Kidney epithelial cell (primary cell): Measurements from ENCODE around the gene TM2D1. TPM values are rescaled to one million over a fixed set of nuclear protein-coding genes. Genes with fewer than 3 reads are reported as not detected.

Experiments
- DNase-seq: peaks from one replicate; pipeline ENCODE4 v3.0.0-alpha.2; 2010; ENCODE audit warnings: low read depth
- H3K27me3 ChIP-seq: 2 replicates; pipeline ENCODE4 v1.6.0; 2011; ENCODE audit warnings: low read length; ENCODE audit not compliant: control insufficient read depth, insufficient read depth
- H3K36me3 ChIP-seq: 2 replicates; pipeline ENCODE4 v1.5.1; 2011; ENCODE audit warnings: low read length; ENCODE audit not compliant: control insufficient read depth, insufficient read depth
- H3K4me3 ChIP-seq: 2 replicates; pipeline ENCODE4 v1.5.1; 2011; ENCODE audit warnings: low read depth, mild to moderate bottlenecking, control low read depth, low read length
- total RNA-seq: library from RNA; depleted of rRNA; stranded (reverse); fragments of >200 nt; gene quantifications from 2 replicates; pipeline ENCODE4 v1.2.3, GENCODE V29; 2015
- TF ChIP-seq, protein P1 (sequence below): IDR thresholded peaks from 2 replicates; pipeline ENCODE4 v1.5.1; 2011; ENCODE audit warnings: mild to moderate bottlenecking, moderate library complexity, low read length, control low read depth, inconsistent platforms; ENCODE audit not compliant: insufficient read depth, poor library complexity, severe bottlenecking

The TM2D1 gene
- total RNA-seq, 1 donor from 2014 or later = 40.7 TPM

DNA sequence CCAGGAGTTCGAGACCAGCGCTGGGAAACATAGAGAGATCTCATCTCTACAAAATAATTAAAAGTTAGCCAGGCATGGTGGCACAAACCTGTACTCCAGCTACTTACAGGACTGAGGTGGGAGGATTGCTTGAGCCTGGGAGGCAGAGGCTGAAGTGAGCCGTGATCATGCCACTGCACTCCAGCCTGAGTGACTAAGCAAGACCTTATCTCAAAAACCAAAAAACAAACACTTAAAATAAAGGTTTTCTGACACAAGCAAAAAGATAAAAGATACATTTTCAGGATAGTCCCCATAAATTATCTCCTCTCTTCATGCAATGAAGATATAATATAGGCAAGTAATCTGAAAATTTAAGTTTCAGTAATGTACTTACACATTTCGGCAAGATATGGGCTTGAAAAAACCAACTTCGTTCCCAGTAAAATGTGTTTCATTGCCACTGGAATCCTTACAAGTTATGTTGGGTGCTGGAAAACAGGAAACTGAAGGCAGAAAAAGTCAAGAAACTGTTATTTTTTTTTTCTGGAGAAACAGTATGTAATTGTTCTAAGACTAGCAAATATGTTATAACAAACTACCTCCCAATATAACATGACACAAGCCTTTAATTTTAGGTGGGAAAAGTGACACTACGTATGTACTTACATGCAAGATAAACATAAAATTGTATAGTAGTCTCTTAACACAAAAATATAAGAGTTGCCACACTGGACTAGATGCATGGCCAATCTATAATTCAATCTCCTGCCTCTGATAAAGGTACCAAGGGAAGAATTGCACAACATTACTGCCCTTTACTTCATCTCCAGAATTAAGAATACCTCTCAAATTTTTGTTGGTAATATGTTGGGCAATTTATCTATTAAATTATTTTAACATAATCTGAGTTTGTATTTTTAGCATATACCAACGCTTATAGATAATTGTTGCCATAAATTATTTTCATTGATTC, 15.7 kb downstream of the TM2D1 start:
- no peaks in the 10 kb centered on the region for H3K27me3 ChIP-seq
- H3K36me3 ChIP-seq = no peaks in the 10 kb centered on the region
- TF ChIP-seq, protein P1, sequence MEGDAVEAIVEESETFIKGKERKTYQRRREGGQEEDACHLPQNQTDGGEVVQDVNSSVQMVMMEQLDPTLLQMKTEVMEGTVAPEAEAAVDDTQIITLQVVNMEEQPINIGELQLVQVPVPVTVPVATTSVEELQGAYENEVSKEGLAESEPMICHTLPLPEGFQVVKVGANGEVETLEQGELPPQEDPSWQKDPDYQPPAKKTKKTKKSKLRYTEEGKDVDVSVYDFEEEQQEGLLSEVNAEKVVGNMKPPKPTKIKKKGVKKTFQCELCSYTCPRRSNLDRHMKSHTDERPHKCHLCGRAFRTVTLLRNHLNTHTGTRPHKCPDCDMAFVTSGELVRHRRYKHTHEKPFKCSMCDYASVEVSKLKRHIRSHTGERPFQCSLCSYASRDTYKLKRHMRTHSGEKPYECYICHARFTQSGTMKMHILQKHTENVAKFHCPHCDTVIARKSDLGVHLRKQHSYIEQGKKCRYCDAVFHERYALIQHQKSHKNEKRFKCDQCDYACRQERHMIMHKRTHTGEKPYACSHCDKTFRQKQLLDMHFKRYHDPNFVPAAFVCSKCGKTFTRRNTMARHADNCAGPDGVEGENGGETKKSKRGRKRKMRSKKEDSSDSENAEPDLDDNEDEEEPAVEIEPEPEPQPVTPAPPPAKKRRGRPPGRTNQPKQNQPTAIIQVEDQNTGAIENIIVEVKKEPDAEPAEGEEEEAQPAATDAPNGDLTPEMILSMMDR = no peak
- DNase-seq = no peak
- no peak overlapping the region for H3K4me3 ChIP-seq

DNA sequence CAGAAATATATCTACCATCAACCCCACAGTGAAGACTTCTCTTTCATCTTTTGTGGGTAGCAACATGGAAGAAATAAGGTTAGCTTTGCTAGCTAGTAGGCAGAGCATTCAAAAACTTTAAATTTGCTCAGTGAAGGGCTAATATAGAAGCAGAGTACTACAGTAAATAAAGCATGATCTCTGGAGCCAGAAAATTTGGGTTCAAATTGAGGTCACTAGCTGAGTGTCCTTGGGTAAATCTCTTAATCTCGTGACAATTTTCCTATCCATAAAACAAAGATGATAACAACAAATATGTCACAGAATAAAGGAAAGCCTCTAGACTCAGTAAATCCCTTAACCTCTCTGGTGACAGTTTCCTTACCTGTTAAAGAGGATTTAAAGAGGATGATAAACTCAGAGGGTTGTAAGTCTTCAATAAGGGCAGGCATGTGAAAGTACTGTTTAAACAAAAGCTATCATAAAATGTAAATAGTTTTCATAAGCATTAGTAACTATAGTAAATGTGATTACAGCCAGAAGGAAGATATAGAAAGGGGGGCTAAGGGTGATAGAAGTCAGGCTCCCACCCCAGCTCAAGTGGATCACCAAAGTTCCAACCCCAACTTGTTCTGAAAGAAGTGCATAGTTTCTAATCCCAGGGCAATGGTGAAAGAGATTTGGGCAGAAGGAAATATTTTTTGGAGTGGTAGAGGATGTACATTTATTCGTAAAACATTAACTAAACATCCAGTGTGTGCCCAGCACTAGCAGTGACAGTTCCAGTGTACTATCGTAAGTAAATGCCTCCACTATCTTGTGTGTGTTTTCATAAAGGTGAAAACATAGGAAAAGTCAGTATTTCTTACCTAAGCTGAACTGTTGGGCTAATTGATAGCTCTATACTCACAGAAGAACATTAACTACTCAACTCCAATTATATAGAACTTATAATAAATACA, 24.8 kb downstream of the TM2D1 start:
- Histone ChIP-seq H3K4me3 (no peak overlapping the region), H3K27me3 (no peaks in the 10 kb centered on the region), H3K36me3 (no peaks in the 10 kb centered on the region)
- TF ChIP-seq, protein P1 = no peak
- no peak for DNase-seq

DNA sequence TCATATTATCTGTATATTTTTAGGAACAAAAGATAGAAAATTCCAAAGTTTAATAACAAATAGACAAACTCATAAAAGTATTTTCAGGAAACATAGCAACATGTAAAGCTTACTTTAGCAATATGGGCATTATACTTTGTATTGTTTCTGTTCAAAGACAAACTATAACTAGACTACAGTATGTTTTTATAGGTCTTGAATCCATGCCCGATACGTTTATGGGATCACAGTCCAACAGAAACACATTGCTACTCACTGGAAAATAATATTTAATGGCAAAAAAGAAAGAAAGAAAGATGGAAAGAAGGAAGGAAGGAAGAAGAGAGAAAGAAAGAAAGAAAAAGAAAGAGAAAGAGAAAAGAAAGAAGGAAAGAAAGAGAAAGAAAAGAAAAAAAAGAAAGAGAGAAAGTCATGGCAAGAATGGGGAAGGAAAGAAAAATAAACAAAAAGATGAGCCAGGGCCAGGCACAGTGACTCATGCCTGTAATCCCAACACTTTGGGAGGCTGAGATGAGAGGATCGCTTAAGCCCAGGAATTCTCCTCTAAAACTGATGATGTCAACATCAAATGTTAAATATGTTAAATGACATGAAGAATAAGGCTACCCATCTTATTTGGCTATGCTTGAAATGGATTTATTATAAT, 32.7 kb downstream of the TM2D1 start:
- DNase-seq = no peak
- Histone ChIP-seq H3K27me3 (no peaks in the 10 kb centered on the region), H3K36me3 (no peaks in the 10 kb centered on the region), H3K4me3 (no peak overlapping the region)
- TF ChIP-seq, protein P1 = no peak

DNA sequence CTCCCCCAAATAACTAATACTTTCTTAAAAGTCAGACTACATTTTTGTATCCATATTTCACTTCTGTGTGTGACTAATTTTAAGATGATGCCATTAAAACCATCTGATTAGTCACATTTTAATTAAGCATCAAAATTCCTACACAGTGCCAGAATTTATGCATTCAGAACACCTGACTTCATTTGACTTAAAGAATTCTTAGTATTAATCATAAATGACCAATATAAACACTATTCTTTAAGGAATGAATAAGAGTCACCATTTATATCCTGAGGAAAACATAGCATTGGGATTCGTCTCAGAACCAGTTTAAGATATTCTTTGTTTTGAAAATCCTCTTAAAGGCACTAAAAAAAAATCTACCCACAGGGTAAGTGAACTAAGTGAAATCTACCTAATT, 37.0 kb downstream of the TM2D1 start:
- Histone ChIP-seq H3K4me3 (no peak overlapping the region), H3K27me3 (no peaks in the 10 kb centered on the region), H3K36me3 (no peaks in the 10 kb centered on the region)
- TF ChIP-seq, protein P1 = no peak
- no peak for DNase-seq

DNA sequence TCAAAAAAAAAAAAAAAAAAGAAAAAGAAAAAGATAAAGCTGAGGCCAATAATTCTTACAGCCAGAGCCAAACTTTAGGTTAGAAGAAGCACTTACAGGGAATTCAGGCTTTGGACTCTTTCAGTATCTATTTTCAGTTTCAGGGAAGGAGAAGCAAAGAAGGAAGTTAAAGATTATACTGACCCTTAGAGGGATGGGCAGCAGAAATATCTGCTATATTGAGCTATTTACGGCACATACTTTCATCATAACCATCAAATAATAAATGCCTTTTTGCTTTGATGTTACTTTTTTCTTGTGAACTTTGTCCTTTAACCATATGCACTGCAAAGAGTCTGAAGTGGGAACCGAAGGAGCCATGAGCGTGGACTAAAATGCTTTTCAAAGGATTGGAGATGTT, 42.0 kb downstream of the TM2D1 start:
- TF ChIP-seq, protein P1 = no peak
- DNase-seq = no peak
- H3K27me3 ChIP-seq = no peaks in the 10 kb centered on the region
- no peak overlapping the region for H3K4me3 ChIP-seq
- H3K36me3 ChIP-seq = no peaks in the 10 kb centered on the region
